ENCODE measurements around the gene ITPRIP. TPM values are rescaled to one million over a fixed set of nuclear protein-coding genes. Genes with fewer than 3 reads are reported as not detected.

The ITPRIP gene
- total and polyA plus RNA-seq, 11 donors = 18.4 to 90.2 (median 27.7) TPM

GRCh38 chr10:104351061-104351702 lies 12.9 kb upstream of the ITPRIP start:
- Histone ChIP-seq H3K9me3 (no peaks in the 10 kb centered on the region), H3K4me1 (peaks cover 0 to 65% (median 15%) of the 10 kb centered on the region in 12 donors), H3K36me3 (no peaks in the 10 kb centered on the region), H3K27ac (peak overlapping the region in 2 of 12 donors; percentile 0 to 91), H3K4me3 (no peak overlapping the region), H3K27me3 (no peaks in the 10 kb centered on the region)
- TF ChIP-seq CTCF (IDR thresholded peaks at IDR 0.05) (no peak), POLR2A (IDR thresholded peaks at IDR 0.05) (no peak)
- ATAC-seq (no peak), DNase-seq (no peak)
- 77 to 94% (median 80%) methylated on average over 2 of the region's 2 CpGs for WGBS, 4 donors
- intact Hi-C loops (cut with DNase I) = loop anchor here in 7 of 10 donors (2.0 to 10.0 kb wide), 6 partner anchors 46 to 306 kb away; partner anchors contain the start of gene SFR1 (in 1 of the 7)

- 28 to 32% (median 32%) methylated on average over 6 of the region's 6 CpGs for WGBS, 4 donors
- peak overlapping the region in 8 of 12 donors; percentile 3 to 45 (median 27) for H3K4me3 ChIP-seq
- H3K27me3 ChIP-seq = no peaks in the 10 kb centered on the region
- TF ChIP-seq CTCF (IDR thresholded peaks at IDR 0.05) = peak; percentile 61 to 87 (median 76)
- no peak for TF ChIP-seq POLR2A (IDR thresholded peaks at IDR 0.05)
- H3K27ac ChIP-seq = peak overlapping the region in 11 of 12 donors; percentile 2 to 91 (median 51)
- peaks cover 0 to 63% (median 15%) of the 10 kb centered on the region in 12 donors for H3K4me1 ChIP-seq
- intact Hi-C loops (cut with DNase I) = loop anchor here in 9 of 10 donors (1.0 to 10.0 kb wide), 8 partner anchors 45 to 305 kb away; partner anchors contain the start of gene SFR1 (in 1 of the 9)
- H3K9me3 ChIP-seq = no peaks in the 10 kb centered on the region
- DNase-seq (no peak), ATAC-seq (peak; percentile 60 to 79 (median 68))
- H3K36me3 ChIP-seq = no peaks in the 10 kb centered on the region
Measured at GRCh38 chr10:104350127-104350635, 11.9 kb upstream of the ITPRIP start.

GRCh38 chr10:104349623-104350126 lies 11.4 kb upstream of the ITPRIP start:
- no peaks in the 10 kb centered on the region for H3K9me3 ChIP-seq
- intact Hi-C loops (cut with DNase I) = loop anchor here (1.0 to 10.0 kb wide), 10 partner anchors 42 to 605 kb away; partner anchors contain the start of gene SFR1 (in 1 of the 10)
- no peak for DNase-seq
- ATAC-seq = peak in 3 of 4 donors; percentile 4 to 22 (median 8)
- peaks cover 0 to 62% (median 15%) of the 10 kb centered on the region in 12 donors for H3K4me1 ChIP-seq
- peak overlapping the region in 8 of 12 donors; percentile 3 to 45 (median 27) for H3K4me3 ChIP-seq
- no peaks in the 10 kb centered on the region for H3K27me3 ChIP-seq
- no peaks in the 10 kb centered on the region for H3K36me3 ChIP-seq
- TF ChIP-seq POLR2A (IDR thresholded peaks at IDR 0.05) (no peak), CTCF (IDR thresholded peaks at IDR 0.05) (no peak)
- H3K27ac ChIP-seq = peak overlapping the region in 11 of 12 donors; percentile 2 to 91 (median 51)
- WGBS, 4 donors = 40 to 52% (median 41%) methylated on average over 5 of the region's 5 CpGs

GRCh38 chr10:104348601-104349000 lies 10.3 kb upstream of the ITPRIP start:
- Histone ChIP-seq H3K27me3 (no peaks in the 10 kb centered on the region), H3K9me3 (no peaks in the 10 kb centered on the region), H3K4me3 (no peak overlapping the region), H3K4me1 (peaks cover 0 to 57% (median 12%) of the 10 kb centered on the region in 12 donors), H3K36me3 (no peaks in the 10 kb centered on the region), H3K27ac (no peak overlapping the region)
- ATAC-seq (no peak), DNase-seq (no peak)
- intact Hi-C loops (cut with DNase I) = loop anchor here in 3 of 10 donors (2.0 to 10.0 kb wide), 3 partner anchors 41 to 604 kb away; no protein-coding TSS in a partner anchor
- WGBS, 4 donors = 74 to 85% (median 79%) methylated on average over 2 of the region's 2 CpGs
- no peak for TF ChIP-seq POLR2A (IDR thresholded peaks at IDR 0.05)
- TF ChIP-seq CTCF (IDR thresholded peaks at IDR 0.05) = no peak
